GM12891 (cell line): ENCODE measurements around the gene TRPM1.

Experiments used
- PAX5 ChIP-seq: IDR thresholded peaks from 2 replicates; pipeline ENCODE4 v1.6.1; 2011; ENCODE audit warnings: low read length, moderate library complexity, mild to moderate bottlenecking; ENCODE audit not compliant: insufficient read depth, severe bottlenecking
- POLR2A ChIP-seq: IDR thresholded peaks from 2 replicates; pipeline ENCODE4 v1.6.1; 2011; ENCODE audit warnings: low read depth, low read length, control low read depth
- POLR2AphosphoS5 ChIP-seq: IDR thresholded peaks from 2 replicates; pipeline ENCODE4 v1.6.1; 2011; ENCODE audit warnings: low read depth, low read length, control low read depth
- TAF1 ChIP-seq: IDR thresholded peaks from 2 replicates; pipeline ENCODE4 v1.6.1; 2011; ENCODE audit warnings: low read depth, low read length, control low read depth

- TF ChIP-seq POLR2A (no peak), POLR2AphosphoS5 (no peak), TAF1 (no peak), PAX5 (no peak)
Measured at GRCh38 chr15:31082771-31083369, 18.7 kb downstream of the TRPM1 start.
